Adrenal gland (tissue), 12 donors: ENCODE measurements around the gene LYSET. TPM values are rescaled to one million over a fixed set of nuclear protein-coding genes. Genes with fewer than 3 reads are reported as not detected.
A peak's percentile ranks its signal among the peaks of the same experiment; 100 is the strongest.
"Not testable (repeated sequence)": the region's sequence is repeated elsewhere in the genome, so short reads cannot be mapped to it uniquely, and the experiment has no call there.

Experiments
- DNase-seq, 7 donors: peaks; one replicate each; pipeline ENCODE4 v3.0.0-alpha.2; 2019 to 2020
- H3K27ac ChIP-seq, 5 donors: fragments of 200-600 bp; sonication (generic) in 4 of 5; 1 replicate in 3 of 5; 2 replicates in 2 of 5; pipeline versions ENCODE4 v1.5.1 to v1.8.0; 2016 to 2020; ENCODE audit warnings: mild to moderate bottlenecking in 1 of 5
- H3K27me3 ChIP-seq: fragments of 200-600 bp; 2 replicates; pipeline ENCODE4 v1.8.0; 2021
- H3K36me3 ChIP-seq, 2 donors: fragments of 200-600 bp; replicated peaks in 1 of 2; 1 replicate in 1 of 2; 2 replicates in 1 of 2; pipeline versions ENCODE4 v1.5.1 to v1.8.0; 2018 to 2022
- H3K4me1 ChIP-seq, 2 donors: fragments of 200-600 bp; replicated peaks in 1 of 2; 1 replicate in 1 of 2; 2 replicates in 1 of 2; pipeline versions ENCODE4 v1.5.1 to v1.8.0; 2018 to 2021
- H3K4me3 ChIP-seq, 4 donors: fragments of 200-600 bp; sonication (generic) in 3 of 4; one replicate each; pipeline ENCODE4 v1.5.1; 2016 to 2018
- H3K9me3 ChIP-seq, 3 donors: fragments of 200-600 bp; sonication (generic) in 1 of 3; replicated peaks in 1 of 3; 1 replicate in 2 of 3; 2 replicates in 1 of 3; pipeline versions ENCODE4 v1.5.1 to v1.8.0; 2016 to 2021
- CTCF ChIP-seq, 6 experiments: fragments of 450-650 bp in 4 of 6; fragments of 200-600 bp in 2 of 6; sonication (generic) in 1 of 6; IDR thresholded peaks; 1 replicate in 5 of 6; 2 replicates in 1 of 6; pipeline versions ENCODE4 v1.5.1 to v1.8.0; 2016 to 2021; ENCODE audit warnings: antibody characterized with exemption in 6 of 6, mild to moderate bottlenecking in 2 of 6, moderate library complexity in 1 of 6
- POLR2A ChIP-seq, 2 donors: fragments of 450-650 bp; IDR thresholded peaks; one replicate each; pipeline ENCODE4 v1.6.1; 2017; ENCODE audit warnings: antibody characterized with exemption in 2 of 2, mild to moderate bottlenecking in 2 of 2, moderate library complexity in 1 of 2
- WGBS, 4 donors: extraction: QIAGEN DNeasy Blood & Tissue Kit in 2 of 4; methylation state at CpG; one replicate each; pipeline versions ENCODE4 v1.1.5 to v1.1.7; 2013 to 2017; 5-methylcytosine and 5-hydroxymethylcytosine counted together
- intact Hi-C, 2 donors: fragments of 100-400 bp; cut with DNase I; formaldehyde crosslinking; loops; one replicate each; pipeline versions ENCODE4 v1.14.1 to v1.15.0; 2022 to 2023
- polyA plus RNA-seq, 3 donors: library from polyadenylated mRNA; stranded (reverse); fragments of 200-250 nt in 2 of 3; fragments of 350-450 nt in 1 of 3; fragmentation: Illumina TruSeq in 1 of 3; extraction: RNeasy Lipid Tissue Mini Kit (QIAGEN cat#74804) in 1 of 3; gene quantifications; one replicate each; pipeline ENCODE4 v1.2.3, GENCODE V29; 2013 to 2014
- total RNA-seq, 9 donors: library from RNA; depleted of rRNA in 4 of 9; stranded (reverse); fragments of >200 nt in 4 of 9; fragments of 120-200 nt in 1 of 9; fragmentation: NEBNext Ultra II Directional in 1 of 9; extraction: Animal tissue kit (Norgen Biotek cat#: 25700) in 1 of 9; gene quantifications; one replicate each; pipeline versions ENCODE4 v1.1.0 to v1.2.4, GENCODE V29; 2013 to 2023
- donor health status: healthy with polysubstance abuse.
- donor health status: Bipolar disorder and iron deficiency.
- donor health status: DM: yes; HTN: yes; CAD: no.
- donor health status: DM: no; HTN: no; CAD: no.
- donor health status: DM: no; HTN: no; CAD: no.
- donor health status: DM: yes; HTN: yes; CAD: no.

LYSET gene
- total and polyA plus RNA-seq, 12 donors, result 12.0 to 37.9 (median 22.4) TPM

- H3K4me3 ChIP-seq, result peak overlapping the region in 1 of 4 donors; percentile 40
- TF ChIP-seq CTCF (IDR thresholded peaks at IDR 0.05) (no peak), POLR2A (IDR thresholded peaks at IDR 0.05) (no peak)
- H3K4me1 ChIP-seq, result no peaks in the 10 kb centered on the region
- DNase-seq, result peak in 6 of 7 donors; percentile 22 to 54 (median 31)
- H3K9me3 ChIP-seq, result no peaks in the 10 kb centered on the region
- WGBS, 4 donors, result 23 to 39% (median 31%) methylated on average over 26 to 39 of the region's 39 CpGs
- H3K27ac ChIP-seq, result no peak overlapping the region
- peaks cover 0 to 20% of the 10 kb centered on the region in 2 donors for H3K36me3 ChIP-seq
- intact Hi-C loops, result loop anchor here (10.0 kb wide), 2 partner anchors 103 to 313 kb away; partner anchors contain the start of gene BTBD7 (in 1 of the 2)
- H3K27me3 ChIP-seq, result no peaks in the 10 kb centered on the region
Measured at GRCh38 chr14:93231129-93231979, 46.2 kb downstream of the LYSET start.

- DNase-seq, result no peak
- Histone ChIP-seq H3K4me1 (no peaks in the 10 kb centered on the region), H3K27me3 (no peaks in the 10 kb centered on the region), H3K36me3 (peaks cover 0 to 15% of the 10 kb centered on the region in 2 donors), H3K4me3 (no peak overlapping the region), H3K9me3 (no peaks in the 10 kb centered on the region), H3K27ac (no peak overlapping the region)
- no peak for TF ChIP-seq CTCF (IDR thresholded peaks at IDR 0.05)
- TF ChIP-seq POLR2A (IDR thresholded peaks at IDR 0.05), result no peak
- WGBS, 4 donors, result 51 to 80% (median 63%) methylated on average over 10 to 17 of the region's 17 CpGs
- intact Hi-C loops, result loop anchor here (10.0 kb wide), 2 partner anchors 103 to 313 kb away; partner anchors contain the start of gene BTBD7 (in 1 of the 2)
Measured at GRCh38 chr14:93232159-93232558, 47.0 kb downstream of the LYSET start.

- intact Hi-C loops, result loop anchor here (10.0 kb wide), 2 partner anchors 102 to 312 kb away; partner anchors contain the start of gene BTBD7 (in 1 of the 2)
- WGBS, 4 donors, result 87 to 92% (median 89%) methylated on average over 5 of the region's 5 CpGs
Measured at GRCh38 chr14:93233078-93233477, 48.0 kb downstream of the LYSET start.

GRCh38 chr14:93234798-93235197 lies 49.7 kb downstream of the LYSET start:
- Histone ChIP-seq H3K9me3 (no peaks in the 10 kb centered on the region), H3K36me3 (peaks cover 0 to under 1% of the 10 kb centered on the region in 2 donors), H3K4me3 (no peak overlapping the region), H3K27ac (no peak overlapping the region), H3K27me3 (no peaks in the 10 kb centered on the region), H3K4me1 (no peaks in the 10 kb centered on the region)
- intact Hi-C loops, result loop anchor here (10.0 kb wide), 2 partner anchors 100 to 310 kb away; partner anchors contain the start of gene BTBD7 (in 1 of the 2)
- no peak for TF ChIP-seq POLR2A (IDR thresholded peaks at IDR 0.05)
- no peak for TF ChIP-seq CTCF (IDR thresholded peaks at IDR 0.05)
- 49 to 62% (median 56%) methylated on average over 10 of the region's 10 CpGs for WGBS, 4 donors
- DNase-seq, result peak in 4 of 7 donors; percentile 21 to 27 (median 25)

More at GRCh38 chr14:93233078-93233477, 48.0 kb downstream of the LYSET start:
- H3K4me1 ChIP-seq, H3K4me3 ChIP-seq, H3K36me3 ChIP-seq, H3K27ac ChIP-seq, H3K9me3 ChIP-seq, H3K27me3 ChIP-seq, DNase-seq: not testable (repeated sequence)

Other genes with a start within 250 kb of the LYSET start
- gene ITPK1, start 69.4 kb upstream of the LYSET start, total RNA-seq, result 100 to 1,000 TPM in 1 of 9 donors, 10 to 100 TPM in 8; 28.1 to 182 (median 50.1) TPM
- gene ITPK1, start 69.4 kb upstream of the LYSET start, polyA plus RNA-seq, result 100 to 1,000 TPM in 1 of 3 donors, 10 to 100 TPM in 2; 31.9 to 148 (median 40.2) TPM
- 10 to 100 TPM; 29.0 to 72.5 (median 40.9) TPM for gene MOAP1, start 420 bp upstream of the LYSET start, total RNA-seq
- 10 to 100 TPM; 12.7 to 55.6 (median 13.8) TPM for gene MOAP1, start 420 bp upstream of the LYSET start, polyA plus RNA-seq
- 10 to 100 TPM in 8 of 9 donors, 1 to 10 TPM in 1; 9.4 to 26.0 (median 18.6) TPM for gene GON7, start 21.7 kb downstream of the LYSET start, total RNA-seq
- gene GON7, start 21.7 kb downstream of the LYSET start, polyA plus RNA-seq, result 10 to 100 TPM; 13.3 to 34.9 (median 16.9) TPM
- 10 to 100 TPM; 13.2 to 32.9 (median 18.0) TPM for gene UBR7, start 21.9 kb downstream of the LYSET start, total RNA-seq
- gene UBR7, start 21.9 kb downstream of the LYSET start, polyA plus RNA-seq, result 10 to 100 TPM in 1 of 3 donors, 1 to 10 TPM in 2; 7.8 to 26.5 (median 9.3) TPM
- 10 to 100 TPM; 12.9 to 41.0 (median 20.4) TPM for gene BTBD7, start 147.7 kb downstream of the LYSET start, total RNA-seq
- gene BTBD7, start 147.7 kb downstream of the LYSET start, polyA plus RNA-seq, result 10 to 100 TPM in 2 of 3 donors, 1 to 10 TPM in 1; 7.4 to 16.5 (median 11.4) TPM
- not detected for gene COX8C, start 161.9 kb downstream of the LYSET start, total RNA-seq
- gene COX8C, start 161.9 kb downstream of the LYSET start, polyA plus RNA-seq, result not detected
- 1 to 10 TPM in 4 of 9 donors, under 1 TPM in 5; 0.09 to 4.2 (median 0.69) TPM for gene UNC79, start 245.6 kb downstream of the LYSET start, total RNA-seq
- 1 to 10 TPM; 1.0 to 4.3 (median 2.7) TPM for gene UNC79, start 245.6 kb downstream of the LYSET start, polyA plus RNA-seq